Left lung (tissue), 10 donors: Measurements from ENCODE around the gene DNAJB13. TPM values are rescaled to one million over a fixed set of nuclear protein-coding genes. Genes with fewer than 3 reads are reported as not detected.

Experiments used
- ATAC-seq: fragments of 200-7000 bp; cut with Tn5 transposase; one replicate; pipeline ENCODE4 v1.9.1; 2020; ENCODE audit warnings: moderate library complexity
- DNase-seq, 4 donors: peaks; one replicate each; pipeline ENCODE4 v3.0.0-alpha.2; 2013 to 2020
- H3K27ac ChIP-seq, 2 donors: fragments of 200-600 bp; sonication (generic) in 1 of 2; one replicate each; pipeline versions ENCODE4 v1.5.0 to v1.8.0; 2020 to 2021
- H3K27me3 ChIP-seq, 2 donors: fragments of 200-600 bp; sonication (generic) in 1 of 2; one replicate each; pipeline versions ENCODE4 v1.5.0 to v1.8.0; 2020 to 2021
- H3K36me3 ChIP-seq, 2 donors: fragments of 200-600 bp; sonication (generic) in 1 of 2; one replicate each; pipeline versions ENCODE4 v1.5.0 to v1.8.0; 2020 to 2021
- H3K4me1 ChIP-seq, 2 donors: fragments of 200-600 bp; one replicate each; pipeline ENCODE4 v1.8.0; 2021
- H3K4me3 ChIP-seq, 2 donors: fragments of 200-600 bp; sonication (generic) in 1 of 2; one replicate each; pipeline versions ENCODE4 v1.5.0 to v1.8.0; 2020 to 2021; ENCODE audit warnings: mild to moderate bottlenecking in 1 of 2
- H3K9me3 ChIP-seq, 2 donors: fragments of 200-600 bp; sonication (generic) in 1 of 2; one replicate each; pipeline versions ENCODE4 v1.5.0 to v1.8.0; 2020 to 2021
- CTCF ChIP-seq, 2 donors: fragments of 200-600 bp; sonication (generic) in 1 of 2; IDR thresholded peaks; one replicate each; pipeline versions ENCODE4 v1.5.0 to v1.8.0; 2021; ENCODE audit warnings: antibody characterized with exemption in 2 of 2
- intact Hi-C, 2 donors: fragments of 100-400 bp; cut with DNase I; formaldehyde crosslinking; loops; one replicate each; pipeline versions ENCODE4 v1.11.2 to v1.14.2; 2022
- polyA plus RNA-seq, 6 donors: library from polyadenylated mRNA; unstranded; fragments of 120-200 nt; gene quantifications; one replicate each; pipeline ENCODE4 v1.2.1, GENCODE V29; 2013; ENCODE audit not compliant: insufficient read length in 6 of 6
- total RNA-seq, 2 donors: library from RNA; stranded (reverse); fragmentation: NEBNext Ultra II Directional; extraction: Animal tissue kit (Norgen Biotek cat#: 25700); gene quantifications; one replicate each; pipeline ENCODE4 v1.2.1, GENCODE V29; 2021
- donor health status: DM: no; HTN: yes; CAD: no.
- donor health status: DM: no; HTN: no; CAD: no.

DNAJB13 gene
- total and polyA plus RNA-seq, 8 donors: 0.78 to 4.8 (median 2.9) TPM

GRCh38 chr11:74006743-74007304, 56.0 kb downstream of the DNAJB13 start:
- H3K4me3 ChIP-seq: no peak overlapping the region
- TF ChIP-seq CTCF (IDR thresholded peaks at IDR 0.05): no peak
- intact Hi-C loops: no loop called here
- no peaks in the 10 kb centered on the region for H3K4me1 ChIP-seq
- no peak for DNase-seq
- no peak for ATAC-seq
- peaks cover 0 to 25% of the 10 kb centered on the region in 2 donors for H3K36me3 ChIP-seq
- H3K27ac ChIP-seq: no peak overlapping the region
- no peaks in the 10 kb centered on the region for H3K9me3 ChIP-seq
- no peaks in the 10 kb centered on the region for H3K27me3 ChIP-seq

GRCh38 chr11:74007691-74008372, 57.0 kb downstream of the DNAJB13 start:
- Histone ChIP-seq H3K27ac (no peak overlapping the region), H3K4me3 (no peak overlapping the region), H3K4me1 (no peaks in the 10 kb centered on the region), H3K36me3 (peaks cover 0 to 23% of the 10 kb centered on the region in 2 donors), H3K9me3 (no peaks in the 10 kb centered on the region), H3K27me3 (no peaks in the 10 kb centered on the region)
- TF ChIP-seq CTCF (IDR thresholded peaks at IDR 0.05): no peak
- ATAC-seq (no peak), DNase-seq (no peak)
- intact Hi-C loops: no loop called here

- TF ChIP-seq CTCF (IDR thresholded peaks at IDR 0.05): no peak
- no peak for ATAC-seq
- intact Hi-C loops: no loop called here
- Histone ChIP-seq H3K4me3 (no peak within 1 kb of the TSS), H3K4me1 (no peaks in the 10 kb centered on the region), H3K36me3 (peaks cover 0 to 21% of the 10 kb centered on the region in 2 donors), H3K27ac (no peak within 1 kb of the TSS), H3K9me3 (no peaks in the 10 kb centered on the region), H3K27me3 (no peaks in the 10 kb centered on the region)
- no peak for DNase-seq
Observed at GRCh38 chr11:74008373-74009229, 57.8 kb downstream of the DNAJB13 start, which contains the start of gene UCP3. Gene UCP3, minus strand, starts transcription at chr11:74009085. Its CDS starts 2,043 bp downstream, at chr11:74007042.

- no peak for TF ChIP-seq CTCF (IDR thresholded peaks at IDR 0.05)
- DNase-seq (no peak), ATAC-seq (no peak)
- intact Hi-C loops: no loop called here
- H3K36me3 ChIP-seq: peaks cover 0 to 15% of the 10 kb centered on the region in 2 donors
- no peaks in the 10 kb centered on the region for H3K27me3 ChIP-seq
- no peaks in the 10 kb centered on the region for H3K9me3 ChIP-seq
- no peak overlapping the region for H3K27ac ChIP-seq
- H3K4me1 ChIP-seq: no peaks in the 10 kb centered on the region
- no peak overlapping the region for H3K4me3 ChIP-seq
Observed at GRCh38 chr11:74009230-74009547, 58.4 kb downstream of the DNAJB13 start.
